GM19193 (cell line): ENCODE measurements around the gene BABAM2.

Experiments
- POLR2A ChIP-seq: IDR thresholded peaks from 4 replicates; pipeline ENCODE4 v1.6.1; 2011; ENCODE audit not compliant: insufficient read depth, insufficient read length; ENCODE audit errors: extremely low read depth

The BABAM2 gene

GRCh38 chr2:28152585-28153280 is 262.2 kb downstream of the BABAM2 start:
- TF ChIP-seq POLR2A, result no peak

- no peak for TF ChIP-seq POLR2A
Measured at GRCh38 chr2:28153851-28154250, 263.3 kb downstream of the BABAM2 start.

GRCh38 chr2:28155086-28155485 is 264.6 kb downstream of the BABAM2 start:
- no peak for TF ChIP-seq POLR2A

- TF ChIP-seq POLR2A, result no peak
Measured at GRCh38 chr2:28155627-28156026, 265.1 kb downstream of the BABAM2 start.

GRCh38 chr2:28158791-28159190 is 268.3 kb downstream of the BABAM2 start:
- no peak for TF ChIP-seq POLR2A

- no peak for TF ChIP-seq POLR2A
Measured at GRCh38 chr2:28160986-28161425, 270.5 kb downstream of the BABAM2 start.

- TF ChIP-seq POLR2A, result no peak
Measured at GRCh38 chr2:28161466-28161865, 270.9 kb downstream of the BABAM2 start.

- TF ChIP-seq POLR2A, result no peak
Measured at GRCh38 chr2:28162564-28162963, 272.0 kb downstream of the BABAM2 start.

GRCh38 chr2:28163028-28163427 is 272.5 kb downstream of the BABAM2 start:
- TF ChIP-seq POLR2A, result no peak

- no peak for TF ChIP-seq POLR2A
Measured at GRCh38 chr2:28163627-28164279, 273.2 kb downstream of the BABAM2 start.

- TF ChIP-seq POLR2A, result no peak
Measured at GRCh38 chr2:28164280-28164801, 273.8 kb downstream of the BABAM2 start.

GRCh38 chr2:28165087-28165635 is 274.6 kb downstream of the BABAM2 start:
- TF ChIP-seq POLR2A, result no peak

- TF ChIP-seq POLR2A, result no peak
Measured at GRCh38 chr2:28166956-28167355, 276.4 kb downstream of the BABAM2 start.

GRCh38 chr2:28168376-28168775 is 277.8 kb downstream of the BABAM2 start:
- TF ChIP-seq POLR2A, result no peak

GRCh38 chr2:28169492-28169891 is 279.0 kb downstream of the BABAM2 start:
- no peak for TF ChIP-seq POLR2A
